Stimulated activated CD8-positive, alpha-beta memory T cell treated with anti-CD3 and anti-CD28 coated beads, Interleukin-12 subunit alpha, Interleukin-12 subunit beta, amount 100 ng/mL, for 24 hours (primary cell): Measurements from ENCODE around the gene KCNAB2.
"Not testable (repeated sequence)": the region's sequence is repeated elsewhere in the genome, so short reads cannot be mapped to it uniquely, and the experiment has no call there.

Experiments used
- DNase-seq: peaks from one replicate; pipeline ENCODE4 v3.0.0-alpha.2; 2020; ENCODE audit errors: extremely low read depth

Gene KCNAB2

GRCh38 chr1:6056572-6056948, 10.9 kb downstream of the KCNAB2 start:
- DNase-seq: no peak

GRCh38 chr1:6057170-6057845, 11.6 kb downstream of the KCNAB2 start:
- DNase-seq: no peak

GRCh38 chr1:6059866-6060265, 14.2 kb downstream of the KCNAB2 start:
- no peak for DNase-seq

GRCh38 chr1:6062670-6063069, 17.0 kb downstream of the KCNAB2 start:
- no peak for DNase-seq

GRCh38 chr1:6063532-6064053, 17.9 kb downstream of the KCNAB2 start:
- DNase-seq: not testable (repeated sequence)

GRCh38 chr1:6065093-6065858, 19.6 kb downstream of the KCNAB2 start:
- no peak for DNase-seq

- DNase-seq: no peak
Observed at GRCh38 chr1:6066680-6067079, 21.0 kb downstream of the KCNAB2 start.

GRCh38 chr1:6068073-6068472, 22.4 kb downstream of the KCNAB2 start:
- no peak for DNase-seq

GRCh38 chr1:6068932-6069331, 23.2 kb downstream of the KCNAB2 start:
- DNase-seq: no peak

GRCh38 chr1:6069573-6069972, 23.9 kb downstream of the KCNAB2 start:
- no peak for DNase-seq

GRCh38 chr1:6070450-6070974, 24.8 kb downstream of the KCNAB2 start:
- DNase-seq: no peak

GRCh38 chr1:6071219-6071618, 25.5 kb downstream of the KCNAB2 start:
- DNase-seq: no peak

- DNase-seq: no peak
Observed at GRCh38 chr1:6072774-6073479, 27.2 kb downstream of the KCNAB2 start.

GRCh38 chr1:6073480-6074053, 27.9 kb downstream of the KCNAB2 start:
- DNase-seq: no peak

GRCh38 chr1:6074192-6074901, 28.7 kb downstream of the KCNAB2 start:
- no peak for DNase-seq

GRCh38 chr1:6075748-6076147, 30.1 kb downstream of the KCNAB2 start:
- DNase-seq: no peak

GRCh38 chr1:6077061-6077460, 31.4 kb downstream of the KCNAB2 start:
- not testable (repeated sequence) for DNase-seq

- no peak for DNase-seq
Observed at GRCh38 chr1:6077506-6077905, 31.8 kb downstream of the KCNAB2 start.

- DNase-seq: no peak
Observed at GRCh38 chr1:6077919-6078318, 32.2 kb downstream of the KCNAB2 start.

GRCh38 chr1:6080469-6080868, 34.8 kb downstream of the KCNAB2 start:
- DNase-seq: no peak

- DNase-seq: no peak
Observed at GRCh38 chr1:6081901-6082300, 36.2 kb downstream of the KCNAB2 start.
